K562 (cell line): ENCODE data around the gene MIXL1. TPM values are rescaled to one million over a fixed set of nuclear protein-coding genes. Genes with fewer than 3 reads are reported as not detected.

Experiments
- AFF1 ChIP-seq, 2 experiments: fragments of 450-650 bp; IDR thresholded peaks; 2 replicates each; pipeline ENCODE4 v1.6.1; 2018; ENCODE audit warnings: mild to moderate bottlenecking in 2 of 2, low read depth in 1 of 2; ENCODE audit not compliant: partially characterized antibody in 2 of 2
- ARHGAP35 ChIP-seq: fragments of 450-650 bp; IDR thresholded peaks from 2 replicates; pipeline ENCODE4 v1.6.1; 2018; ENCODE audit not compliant: partially characterized antibody
- BRD9 ChIP-seq: fragments of 450-650 bp; IDR thresholded peaks from 2 replicates; pipeline ENCODE4 v1.6.1; 2018; ENCODE audit warnings: low read depth; ENCODE audit not compliant: partially characterized antibody
- CHAMP1 ChIP-seq: fragments of 450-650 bp; IDR thresholded peaks from 2 replicates; pipeline ENCODE4 v1.6.1; 2016; ENCODE audit warnings: mild to moderate bottlenecking
- CREB1 ChIP-seq, 2 experiments: sonication (generic) in 1 of 2; formaldehyde crosslinking in 1 of 2; IDR thresholded peaks; 2 replicates each; pipeline versions ENCODE4 v1.6.1 to v1.8.0; 2012 to 2022; ENCODE audit warnings: inconsistent platforms in 1 of 2, mild to moderate bottlenecking in 1 of 2, missing genetic modification reagents in 1 of 2, moderate library complexity in 1 of 2
- CREM ChIP-seq: IDR thresholded peaks from 2 replicates; pipeline ENCODE4 v1.6.1; 2014; ENCODE audit warnings: antibody characterized with exemption, low read depth
- HMGXB4 ChIP-seq: sonication (generic); formaldehyde crosslinking; IDR thresholded peaks from 2 replicates; pipeline ENCODE4 v1.8.1; 2023; ENCODE audit warnings: mild to moderate bottlenecking, missing genetic modification reagents
- KAT2B ChIP-seq: IDR thresholded peaks from one replicate; pipeline ENCODE4 v1.6.1; 2012; ENCODE audit warnings: low read depth, mild to moderate bottlenecking, control low read depth, inconsistent platforms, low read length, moderate library complexity
- MCM5 ChIP-seq: fragments of 450-650 bp; IDR thresholded peaks from 2 replicates; pipeline ENCODE4 v1.6.1; 2016; ENCODE audit warnings: low read depth
- MTA2 ChIP-seq: fragments of 450-650 bp; IDR thresholded peaks from 2 replicates; pipeline ENCODE4 v1.6.1; 2016; ENCODE audit warnings: low read depth
- PTRF ChIP-seq: fragments of 450-650 bp; IDR thresholded peaks from 2 replicates; pipeline ENCODE4 v1.6.1; 2016; ENCODE audit warnings: mild to moderate bottlenecking, missing genetic modification characterization, missing compliant biosample characterization
- THAP7 ChIP-seq: fragments of 250-450 bp; sonication (Bioruptor Pico); IDR thresholded peaks from 2 replicates; pipeline ENCODE4 v1.5.0; 2021
- THRAP3 ChIP-seq: fragments of 450-650 bp; IDR thresholded peaks from 2 replicates; pipeline ENCODE4 v1.6.1; 2016; ENCODE audit warnings: mild to moderate bottlenecking, inconsistent platforms, borderline replicate concordance
- YY1 ChIP-seq, 3 experiments: IDR thresholded peaks; 2 replicates each; pipeline ENCODE4 v1.6.1; 2011; ENCODE audit warnings: low read length in 2 of 3, mild to moderate bottlenecking in 2 of 3, moderate library complexity in 2 of 3, borderline replicate concordance in 1 of 3, control low read depth in 1 of 3, low read depth in 1 of 3; ENCODE audit not compliant: insufficient read depth in 3 of 3, insufficient replicate concordance in 2 of 3, control insufficient read depth in 1 of 3, insufficient read length in 1 of 3; ENCODE audit errors: extremely low read depth in 1 of 3
- ZNF146 ChIP-seq: IDR thresholded peaks from one replicate; pipeline ENCODE4 v1.6.1; 2018; ENCODE audit warnings: missing compliant biosample characterization; ENCODE audit not compliant: unreplicated experiment
- polyA plus RNA-seq, 8 experiments: library from polyadenylated mRNA; depleted of rRNA in 4 of 8; stranded (reverse) in 5 of 8; unstranded in 3 of 8; fragments of >200 nt; fragmentation: Nextera tagmentation in 2 of 8; fragmentation: Illumina TruSeq in 1 of 8; extraction: Ambion mirVana in 2 of 8; extraction: Trizol in 1 of 8; gene quantifications; 2 replicates each; pipeline versions ENCODE4 v1.2.1 to v1.2.3, GENCODE V29; 2011 to 2014; ENCODE audit warnings: inconsistent platforms in 1 of 8, missing spikeins in 1 of 8
- total RNA-seq, 7 experiments: library from RNA; depleted of rRNA in 6 of 7; stranded (reverse); fragments of >200 nt in 6 of 7; fragmentation: Illumina TruSeq in 2 of 7; extraction: Trizol in 2 of 7; gene quantifications; 2 replicates each; pipeline versions ENCODE4 v1.2.1 to v1.2.3, GENCODE V29; 2011 to 2021; ENCODE audit warnings: low replicate concordance in 1 of 7

Gene MIXL1
- total and polyA plus RNA-seq, 9 of the 15 experiments (the other 6 are each of a cell fraction or from before 2014, with no cell fraction given): not detected

- TF ChIP-seq ARHGAP35 (no peak), PTRF (no peak), THAP7 (CRISPR knock-in tag) (0 out of 2 replicates have a peak, but pooled peaks have one; percentile 26), MTA2 (0 out of 2 replicates have a peak, but pooled peaks have one; percentile 22), YY1 (IDR thresholded peaks at IDR 0.05; ENCODE audit: borderline replicate concordance in 1 of 3, control insufficient read depth in 1 of 3, extremely low read depth in 1 of 3, insufficient read depth in 3 of 3, insufficient read length in 1 of 3, insufficient replicate concordance in 2 of 3, low read depth in 1 of 3, low read length in 2 of 3) (peak; percentile 71 to 94 (median 90)), AFF1 (IDR thresholded peaks at IDR 0.05; ENCODE audit: low read depth in 1 of 2, partially characterized antibody in 2 of 2) (no peak), KAT2B (no peak), BRD9 (peak; percentile 70), CREB1 (IDR thresholded peaks at IDR 0.05) (peak; percentile 53), CREB1 (CRISPR knock-in tag; IDR thresholded peaks at IDR 0.05) (0 out of 2 replicates have a peak, but pooled peaks have one; percentile 52), THRAP3 (no peak), MCM5 (no peak), CREM (peak; percentile 91), HMGXB4 (CRISPR knock-in tag) (peak; percentile 87; the same call in 1 of the 2 replicates), ZNF146 (no peak), CHAMP1 (no peak)
Measured at GRCh38 chr1:226186124-226187018, 37.1 kb upstream of the MIXL1 start, which contains the start of gene ACBD3 (continued).
